ENCODE data around the gene NELL1.

The NELL1 gene

GRCh38 chr11:20909995-20910726, 240.8 kb downstream of the NELL1 start:
- TF ChIP-seq CTCF (IDR thresholded peaks at IDR 0.05; ENCODE audit: low read depth, low read length, poor library complexity, severe bottlenecking): no peak
- Histone ChIP-seq H3K9me2 (replicated peaks; ENCODE audit: control insufficient read depth, low read length) (no peaks in the 10 kb centered on the region), H3K36me3 (ENCODE audit: control insufficient read depth, low read length) (no peaks in the 10 kb centered on the region), H3K4me3 (ENCODE audit: low read length) (no peak overlapping the region), H3K9me3 (ENCODE audit: control insufficient read depth, insufficient read depth, low read length) (no peaks in the 10 kb centered on the region), H3K27ac (ENCODE audit: low read depth, low read length) (no peak overlapping the region), H3K27me3 (ENCODE audit: control insufficient read depth, low read length) (no peaks in the 10 kb centered on the region), H3K4me1 (ENCODE audit: control insufficient read depth, low read length) (no peaks in the 10 kb centered on the region), H3K4me2 (ENCODE audit: low read length) (no peak overlapping the region), H3F3A (ENCODE audit: control insufficient read depth, insufficient read depth) (no peaks in the 10 kb centered on the region), H3K79me2 (ENCODE audit: control insufficient read depth, low read length) (no peaks in the 10 kb centered on the region), H4K20me1 (ENCODE audit: control insufficient read depth, insufficient read depth, low read depth, low read length) (no peaks in the 10 kb centered on the region)

- Histone ChIP-seq H3K27me3 (ENCODE audit: control insufficient read depth, low read length) (no peaks in the 10 kb centered on the region), H3K9me3 (ENCODE audit: control insufficient read depth, insufficient read depth, low read length) (no peaks in the 10 kb centered on the region), H3K4me2 (ENCODE audit: low read length) (no peak overlapping the region), H4K20me1 (ENCODE audit: control insufficient read depth, insufficient read depth, low read depth, low read length) (no peaks in the 10 kb centered on the region), H3K9me2 (replicated peaks; ENCODE audit: control insufficient read depth, low read length) (no peaks in the 10 kb centered on the region), H3K4me1 (ENCODE audit: control insufficient read depth, low read length) (no peaks in the 10 kb centered on the region), H3K79me2 (ENCODE audit: control insufficient read depth, low read length) (no peaks in the 10 kb centered on the region), H3K27ac (ENCODE audit: low read depth, low read length) (no peak overlapping the region), H3K36me3 (ENCODE audit: control insufficient read depth, low read length) (no peaks in the 10 kb centered on the region), H3F3A (ENCODE audit: control insufficient read depth, insufficient read depth) (no peaks in the 10 kb centered on the region), H3K4me3 (ENCODE audit: low read length) (no peak overlapping the region)
- TF ChIP-seq EZH2phosphoT487 (IDR thresholded peaks at IDR 0.05; ENCODE audit: borderline replicate concordance, low read length): no peak
- no peak for TF ChIP-seq CTCF (IDR thresholded peaks at IDR 0.05; ENCODE audit: low read depth, low read length, poor library complexity, severe bottlenecking)
Measured at GRCh38 chr11:20910733-20911132, 241.3 kb downstream of the NELL1 start.

GRCh38 chr11:20912065-20912821, 242.9 kb downstream of the NELL1 start:
- Histone ChIP-seq H3K79me2 (ENCODE audit: control insufficient read depth, low read length) (no peaks in the 10 kb centered on the region), H3K9me2 (replicated peaks; ENCODE audit: control insufficient read depth, low read length) (no peaks in the 10 kb centered on the region), H3F3A (ENCODE audit: control insufficient read depth, insufficient read depth) (no peaks in the 10 kb centered on the region), H4K20me1 (ENCODE audit: control insufficient read depth, insufficient read depth, low read depth, low read length) (no peaks in the 10 kb centered on the region), H3K27ac (ENCODE audit: low read depth, low read length) (no peak overlapping the region), H3K4me1 (ENCODE audit: control insufficient read depth, low read length) (no peaks in the 10 kb centered on the region), H3K4me3 (ENCODE audit: low read length) (no peak overlapping the region), H3K27me3 (ENCODE audit: control insufficient read depth, low read length) (no peaks in the 10 kb centered on the region), H3K4me2 (ENCODE audit: low read length) (no peak overlapping the region), H3K9me3 (ENCODE audit: control insufficient read depth, insufficient read depth, low read length) (no peaks in the 10 kb centered on the region), H3K36me3 (ENCODE audit: control insufficient read depth, low read length) (no peaks in the 10 kb centered on the region)
- TF ChIP-seq CTCF (IDR thresholded peaks at IDR 0.05; ENCODE audit: low read depth, low read length, poor library complexity, severe bottlenecking) (no peak), EZH2phosphoT487 (IDR thresholded peaks at IDR 0.05; ENCODE audit: borderline replicate concordance, low read length) (no peak)
